ENCODE measurements around the gene RAP1GDS1. TPM values are rescaled to one million over a fixed set of nuclear protein-coding genes. Genes with fewer than 3 reads are reported as not detected.

RAP1GDS1 gene
- total RNA-seq, 1 donor from 2014 or later = 37.0 TPM

- Histone ChIP-seq H3K4me3 (no peak overlapping the region), H3K9me3 (no peaks in the 10 kb centered on the region), H3K27me3 (ENCODE audit: low read depth) (no peaks in the 10 kb centered on the region), H3K4me1 (no peaks in the 10 kb centered on the region), H3K36me3 (no peaks in the 10 kb centered on the region), H3K27ac (no peak overlapping the region)
- no peak for TF ChIP-seq CTCF (IDR thresholded peaks at IDR 0.05)
- intact Hi-C loops (cut with DNase I) = no loop called here
- DNase-seq = no peak
- ATAC-seq = no peak
Observed at GRCh38 chr4:98253499-98253898, 7.7 kb upstream of the RAP1GDS1 start.

GRCh38 chr4:98260047-98260578 is 1.1 kb upstream of the RAP1GDS1 start:
- no peaks in the 10 kb centered on the region for H3K27me3 ChIP-seq (ENCODE audit: low read depth)
- ATAC-seq (peak; percentile 54 to 62), DNase-seq (no peak)
- peak overlapping the region; percentile 80 for H3K4me3 ChIP-seq
- no peak for TF ChIP-seq CTCF (IDR thresholded peaks at IDR 0.05)
- H3K9me3 ChIP-seq = no peaks in the 10 kb centered on the region
- no peaks in the 10 kb centered on the region for H3K36me3 ChIP-seq
- peaks cover 23% of the 10 kb centered on the region for H3K4me1 ChIP-seq
- intact Hi-C loops (cut with DNase I) = no loop called here
- H3K27ac ChIP-seq = peak overlapping the region; percentile 98

- Histone ChIP-seq H3K27me3 (ENCODE audit: low read depth) (no peaks in the 10 kb centered on the region), H3K4me1 (peaks cover 23% of the 10 kb centered on the region), H3K36me3 (no peaks in the 10 kb centered on the region), H3K4me3 (peak overlapping the region; percentile 80), H3K27ac (peak overlapping the region; percentile 89), H3K9me3 (no peaks in the 10 kb centered on the region)
- intact Hi-C loops (cut with DNase I) = no loop called here
- DNase-seq (peak; percentile 72), ATAC-seq (peak; percentile 6 to 18)
- TF ChIP-seq CTCF (IDR thresholded peaks at IDR 0.05) = no peak
Observed at GRCh38 chr4:98261405-98262291, 464 bp downstream of the RAP1GDS1 start.

- TF ChIP-seq CTCF (IDR thresholded peaks at IDR 0.05) = no peak
- H3K9me3 ChIP-seq = no peaks in the 10 kb centered on the region
- intact Hi-C loops (cut with DNase I) = no loop called here
- H3K4me3 ChIP-seq = peak overlapping the region; percentile 80
- DNase-seq (no peak), ATAC-seq (no peak)
- no peaks in the 10 kb centered on the region for H3K27me3 ChIP-seq (ENCODE audit: low read depth)
- H3K4me1 ChIP-seq = peaks cover 23% of the 10 kb centered on the region
- no peak overlapping the region for H3K27ac ChIP-seq
- no peaks in the 10 kb centered on the region for H3K36me3 ChIP-seq
Observed at GRCh38 chr4:98262431-98262830, 1.2 kb downstream of the RAP1GDS1 start.

- TF ChIP-seq CTCF (IDR thresholded peaks at IDR 0.05) = no peak
- DNase-seq (no peak), ATAC-seq (no peak)
- intact Hi-C loops (cut with DNase I) = no loop called here
- no peak overlapping the region for H3K4me3 ChIP-seq
- H3K9me3 ChIP-seq = no peaks in the 10 kb centered on the region
- H3K27me3 ChIP-seq (ENCODE audit: low read depth) = no peaks in the 10 kb centered on the region
- H3K36me3 ChIP-seq = no peaks in the 10 kb centered on the region
- no peak overlapping the region for H3K27ac ChIP-seq
- H3K4me1 ChIP-seq = peaks cover 9% of the 10 kb centered on the region
Observed at GRCh38 chr4:98267498-98267897, 6.3 kb downstream of the RAP1GDS1 start.

Measured in lower lobe of right lung (tissue), 2 donors.